GM23338 (cell line): ENCODE measurements around the gene NTN4. TPM values are rescaled to one million over a fixed set of nuclear protein-coding genes. Genes with fewer than 3 reads are reported as not detected.

Experiments
- ATAC-seq: fragments of 200-7000 bp; cut with Tn5 transposase; 3 replicates; pipeline ENCODE4 v1.9.1; 2020
- DNase-seq: peaks from one replicate; pipeline ENCODE4 v3.0.0-alpha.2; 2015; ENCODE audit warnings: low spot score
- H2AFZ ChIP-seq: fragments of 200-600 bp; sonication (generic); 2 replicates; pipeline ENCODE4 v1.8.0; 2016; ENCODE audit warnings: antibody characterized with exemption, mild to moderate bottlenecking, moderate library complexity
- H3F3A ChIP-seq: fragments of 200-600 bp; sonication (generic); replicated peaks from 2 replicates; pipeline ENCODE4 v1.8.0; 2017; ENCODE audit warnings: antibody characterized with exemption, mixed run types, low read depth
- H3K27ac ChIP-seq: fragments of 200-600 bp; sonication (generic); 2 replicates; pipeline ENCODE4 v1.6.1; 2016; ENCODE audit warnings: low read depth
- H3K27me3 ChIP-seq: fragments of 200-600 bp; sonication (generic); 2 replicates; pipeline ENCODE4 v1.8.0; 2016; ENCODE audit warnings: mild to moderate bottlenecking, mixed run types, moderate library complexity; ENCODE audit not compliant: insufficient read depth
- H3K36me3 ChIP-seq: fragments of 200-600 bp; sonication (generic); 2 replicates; pipeline ENCODE4 v1.8.0; 2016; ENCODE audit warnings: mild to moderate bottlenecking; ENCODE audit not compliant: insufficient read depth
- H3K4me1 ChIP-seq: fragments of 200-600 bp; sonication (generic); 2 replicates; pipeline ENCODE4 v1.8.0; 2016; ENCODE audit warnings: mild to moderate bottlenecking, moderate library complexity; ENCODE audit not compliant: insufficient read depth
- H3K4me2 ChIP-seq: fragments of 200-600 bp; sonication (generic); 2 replicates; pipeline ENCODE4 v1.7.1; 2017; ENCODE audit warnings: mixed run types
- H3K4me3 ChIP-seq: fragments of 200-600 bp; sonication (generic); 2 replicates; pipeline ENCODE4 v1.6.1; 2016; ENCODE audit warnings: mixed run types
- H3K79me2 ChIP-seq: fragments of 200-600 bp; sonication (generic); replicated peaks from 2 replicates; pipeline ENCODE4 v1.8.0; 2017; ENCODE audit warnings: mild to moderate bottlenecking; ENCODE audit not compliant: insufficient read depth
- H3K9me2 ChIP-seq: fragments of 200-600 bp; sonication (generic); 2 replicates; pipeline ENCODE4 v1.8.0; 2017; ENCODE audit not compliant: insufficient read depth
- H4K20me1 ChIP-seq: fragments of 200-600 bp; sonication (generic); replicated peaks from 2 replicates; pipeline ENCODE4 v1.8.0; 2017; ENCODE audit warnings: mild to moderate bottlenecking; ENCODE audit not compliant: insufficient read depth
- H3K27ac Mint-ChIP-seq: 2 replicates; pipeline ENCODE4 v1.8.0; 2020; ENCODE audit warnings: inconsistent platforms, mild to moderate bottlenecking, moderate library complexity, mixed read lengths
- H3K27me3 Mint-ChIP-seq: 3 replicates; pipeline ENCODE4 v1.8.0; 2022; ENCODE audit warnings: low read depth, mild to moderate bottlenecking, moderate library complexity, mixed read lengths, inconsistent platforms; ENCODE audit not compliant: insufficient read depth, poor library complexity
- H3K36me3 Mint-ChIP-seq: 3 replicates; pipeline ENCODE4 v1.8.0; 2021; ENCODE audit warnings: low read depth, mild to moderate bottlenecking, inconsistent platforms, moderate library complexity, mixed read lengths
- H3K4me1 Mint-ChIP-seq: 3 replicates; pipeline ENCODE4 v1.8.0; 2020; ENCODE audit warnings: mild to moderate bottlenecking, inconsistent platforms, mixed read lengths
- H3K4me3 Mint-ChIP-seq: 3 replicates; pipeline ENCODE4 v1.8.0; 2021; ENCODE audit warnings: moderate library complexity, mild to moderate bottlenecking, inconsistent platforms, mixed read lengths
- H3K9me3 Mint-ChIP-seq: 3 replicates; pipeline ENCODE4 v1.8.0; 2020; ENCODE audit warnings: moderate library complexity, mild to moderate bottlenecking, inconsistent platforms, mixed read lengths
- CREB1 ChIP-seq: fragments of 250-450 bp; sonication (Bioruptor Pico); IDR thresholded peaks from 2 replicates; pipeline ENCODE4 v1.5.0; 2020; ENCODE audit warnings: low read depth, mild to moderate bottlenecking, moderate library complexity
- EZH2 ChIP-seq: fragments of 200-600 bp; sonication (generic); IDR thresholded peaks from one replicate; pipeline ENCODE4 v1.8.0; 2017; ENCODE audit warnings: antibody characterized with exemption, mild to moderate bottlenecking, low read depth; ENCODE audit not compliant: unreplicated experiment
- EZH2phosphoT487 ChIP-seq: fragments of 200-600 bp; sonication (generic); IDR thresholded peaks from one replicate; pipeline ENCODE4 v1.8.1; 2018; ENCODE audit warnings: antibody characterized with exemption; ENCODE audit not compliant: unreplicated experiment
- JUNB ChIP-seq: IDR thresholded peaks from one replicate; pipeline ENCODE4 v1.6.1; 2016; ENCODE audit warnings: antibody characterized with exemption; ENCODE audit not compliant: unreplicated experiment
- NANOG ChIP-seq: IDR thresholded peaks from 2 replicates; pipeline ENCODE4 v1.6.1; 2016; ENCODE audit warnings: antibody characterized with exemption, borderline replicate concordance
- POLR2AphosphoS5 ChIP-seq: IDR thresholded peaks from 2 replicates; pipeline ENCODE4 v1.6.1; 2016; ENCODE audit warnings: antibody characterized with exemption, low read depth
- STAT1 ChIP-seq: IDR thresholded peaks from one replicate; pipeline ENCODE4 v1.6.1; 2016; ENCODE audit warnings: antibody characterized with exemption; ENCODE audit not compliant: unreplicated experiment
- ZNF114 ChIP-seq: fragments of 250-450 bp; sonication (Bioruptor Pico); IDR thresholded peaks from 2 replicates; pipeline ENCODE4 v1.5.0; 2020; ENCODE audit warnings: mild to moderate bottlenecking, moderate library complexity
- ZNF331 ChIP-seq: fragments of 250-450 bp; sonication (Bioruptor Pico); IDR thresholded peaks from 2 replicates; pipeline ENCODE4 v1.5.0; 2020; ENCODE audit warnings: low read depth, mild to moderate bottlenecking, moderate library complexity
- polyA plus RNA-seq: library from polyadenylated mRNA; unstranded; fragments of >200 nt; fragmentation: Nextera tagmentation; extraction: Ambion mirVana; gene quantifications from 2 replicates; pipeline ENCODE4 v1.2.1, GENCODE V29; 2016
- total RNA-seq: library from RNA; depleted of rRNA; stranded (reverse); fragments of >200 nt; shearing (Covaris generic); gene quantifications from 2 replicates; pipeline ENCODE4 v1.2.3, GENCODE V29; 2014
- TF ChIP-seq, protein P1 (sequence below): IDR thresholded peaks from one replicate; pipeline ENCODE4 v1.6.1; 2018; ENCODE audit warnings: antibody characterized with exemption; ENCODE audit not compliant: unreplicated experiment
- TF ChIP-seq, protein P2 (sequence below), 2 experiments: fragments of 200-600 bp in 1 of 2; sonication (generic) in 1 of 2; conservative IDR thresholded peaks; 2 replicates each; pipeline versions ENCODE4 v1.5.1 to v1.6.1; 2016 to 2017; ENCODE audit warnings: antibody characterized with exemption in 2 of 2, low read depth in 2 of 2, mild to moderate bottlenecking in 2 of 2, moderate library complexity in 1 of 2
- TF ChIP-seq, protein P3 (sequence below): IDR thresholded peaks from 2 replicates; pipeline ENCODE4 v1.6.1; 2016; ENCODE audit warnings: antibody characterized with exemption
- TF ChIP-seq, protein P4 (sequence below): fragments of 250-450 bp; sonication (Bioruptor Pico); IDR thresholded peaks from 2 replicates; pipeline ENCODE4 v1.5.0; 2020; ENCODE audit warnings: mild to moderate bottlenecking, moderate library complexity

Gene NTN4
- total and polyA plus RNA-seq, 2 experiments from 2014 or later, result 1.5 to 3.8 TPM

DNA sequence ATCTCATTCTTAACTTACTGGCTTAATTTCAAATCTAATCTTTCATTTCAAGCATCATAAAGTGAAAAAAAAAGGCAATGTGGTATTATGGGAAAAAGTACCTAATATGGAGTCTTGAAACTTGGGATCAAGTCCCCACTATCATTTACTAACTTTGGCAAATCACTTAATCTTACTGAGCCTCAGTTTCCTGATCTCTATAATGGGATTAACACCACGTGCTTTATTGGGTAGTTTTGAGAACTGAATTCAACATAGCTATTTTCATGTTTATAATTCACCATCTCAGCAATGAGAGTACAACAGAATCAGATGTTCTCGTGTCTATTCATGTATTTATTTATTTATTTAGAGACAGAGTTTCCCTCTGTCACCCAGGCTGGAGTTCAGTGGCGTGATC is 78.3 kb downstream of the NTN4 start:
- H3K9me3 Mint-ChIP-seq, result no peaks in the 10 kb centered on the region
- peaks cover 16% of the 10 kb centered on the region for H3K4me1 Mint-ChIP-seq
- Histone ChIP-seq H3K27me3 (no peaks in the 10 kb centered on the region), H3K79me2 (no peaks in the 10 kb centered on the region), H2AFZ (no peak overlapping the region), H4K20me1 (no peaks in the 10 kb centered on the region), H3K4me3 (no peak overlapping the region), H3F3A (no peaks in the 10 kb centered on the region), H3K27ac (peak overlapping the region; percentile 53), H3K4me2 (no peak overlapping the region), H3K4me1 (peaks cover 7% of the 10 kb centered on the region; the same call in 1 of the 2 replicates), H3K9me2 (no peaks in the 10 kb centered on the region), H3K36me3 (no peaks in the 10 kb centered on the region)
- no peak overlapping the region for H3K4me3 Mint-ChIP-seq
- ATAC-seq (no peak), DNase-seq (no peak)
- TF ChIP-seq, protein P1, sequence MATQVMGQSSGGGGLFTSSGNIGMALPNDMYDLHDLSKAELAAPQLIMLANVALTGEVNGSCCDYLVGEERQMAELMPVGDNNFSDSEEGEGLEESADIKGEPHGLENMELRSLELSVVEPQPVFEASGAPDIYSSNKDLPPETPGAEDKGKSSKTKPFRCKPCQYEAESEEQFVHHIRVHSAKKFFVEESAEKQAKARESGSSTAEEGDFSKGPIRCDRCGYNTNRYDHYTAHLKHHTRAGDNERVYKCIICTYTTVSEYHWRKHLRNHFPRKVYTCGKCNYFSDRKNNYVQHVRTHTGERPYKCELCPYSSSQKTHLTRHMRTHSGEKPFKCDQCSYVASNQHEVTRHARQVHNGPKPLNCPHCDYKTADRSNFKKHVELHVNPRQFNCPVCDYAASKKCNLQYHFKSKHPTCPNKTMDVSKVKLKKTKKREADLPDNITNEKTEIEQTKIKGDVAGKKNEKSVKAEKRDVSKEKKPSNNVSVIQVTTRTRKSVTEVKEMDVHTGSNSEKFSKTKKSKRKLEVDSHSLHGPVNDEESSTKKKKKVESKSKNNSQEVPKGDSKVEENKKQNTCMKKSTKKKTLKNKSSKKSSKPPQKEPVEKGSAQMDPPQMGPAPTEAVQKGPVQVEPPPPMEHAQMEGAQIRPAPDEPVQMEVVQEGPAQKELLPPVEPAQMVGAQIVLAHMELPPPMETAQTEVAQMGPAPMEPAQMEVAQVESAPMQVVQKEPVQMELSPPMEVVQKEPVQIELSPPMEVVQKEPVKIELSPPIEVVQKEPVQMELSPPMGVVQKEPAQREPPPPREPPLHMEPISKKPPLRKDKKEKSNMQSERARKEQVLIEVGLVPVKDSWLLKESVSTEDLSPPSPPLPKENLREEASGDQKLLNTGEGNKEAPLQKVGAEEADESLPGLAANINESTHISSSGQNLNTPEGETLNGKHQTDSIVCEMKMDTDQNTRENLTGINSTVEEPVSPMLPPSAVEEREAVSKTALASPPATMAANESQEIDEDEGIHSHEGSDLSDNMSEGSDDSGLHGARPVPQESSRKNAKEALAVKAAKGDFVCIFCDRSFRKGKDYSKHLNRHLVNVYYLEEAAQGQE, result no peak
- TF ChIP-seq STAT1, result no peak
- TF ChIP-seq, protein P2, sequence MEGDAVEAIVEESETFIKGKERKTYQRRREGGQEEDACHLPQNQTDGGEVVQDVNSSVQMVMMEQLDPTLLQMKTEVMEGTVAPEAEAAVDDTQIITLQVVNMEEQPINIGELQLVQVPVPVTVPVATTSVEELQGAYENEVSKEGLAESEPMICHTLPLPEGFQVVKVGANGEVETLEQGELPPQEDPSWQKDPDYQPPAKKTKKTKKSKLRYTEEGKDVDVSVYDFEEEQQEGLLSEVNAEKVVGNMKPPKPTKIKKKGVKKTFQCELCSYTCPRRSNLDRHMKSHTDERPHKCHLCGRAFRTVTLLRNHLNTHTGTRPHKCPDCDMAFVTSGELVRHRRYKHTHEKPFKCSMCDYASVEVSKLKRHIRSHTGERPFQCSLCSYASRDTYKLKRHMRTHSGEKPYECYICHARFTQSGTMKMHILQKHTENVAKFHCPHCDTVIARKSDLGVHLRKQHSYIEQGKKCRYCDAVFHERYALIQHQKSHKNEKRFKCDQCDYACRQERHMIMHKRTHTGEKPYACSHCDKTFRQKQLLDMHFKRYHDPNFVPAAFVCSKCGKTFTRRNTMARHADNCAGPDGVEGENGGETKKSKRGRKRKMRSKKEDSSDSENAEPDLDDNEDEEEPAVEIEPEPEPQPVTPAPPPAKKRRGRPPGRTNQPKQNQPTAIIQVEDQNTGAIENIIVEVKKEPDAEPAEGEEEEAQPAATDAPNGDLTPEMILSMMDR (conservative IDR thresholded peaks at IDR 0.05; ENCODE audit: low read depth in 2 of 2), result no peak
- TF ChIP-seq ZNF114 (CRISPR knock-in tag), result no peak
- TF ChIP-seq, protein P3, sequence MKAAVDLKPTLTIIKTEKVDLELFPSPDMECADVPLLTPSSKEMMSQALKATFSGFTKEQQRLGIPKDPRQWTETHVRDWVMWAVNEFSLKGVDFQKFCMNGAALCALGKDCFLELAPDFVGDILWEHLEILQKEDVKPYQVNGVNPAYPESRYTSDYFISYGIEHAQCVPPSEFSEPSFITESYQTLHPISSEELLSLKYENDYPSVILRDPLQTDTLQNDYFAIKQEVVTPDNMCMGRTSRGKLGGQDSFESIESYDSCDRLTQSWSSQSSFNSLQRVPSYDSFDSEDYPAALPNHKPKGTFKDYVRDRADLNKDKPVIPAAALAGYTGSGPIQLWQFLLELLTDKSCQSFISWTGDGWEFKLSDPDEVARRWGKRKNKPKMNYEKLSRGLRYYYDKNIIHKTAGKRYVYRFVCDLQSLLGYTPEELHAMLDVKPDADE, result no peak
- no peak for TF ChIP-seq EZH2phosphoT487
- no peak for TF ChIP-seq NANOG
- no peak for TF ChIP-seq POLR2AphosphoS5
- no peak for TF ChIP-seq JUNB
- no peak for TF ChIP-seq CREB1 (CRISPR knock-in tag)
- TF ChIP-seq, protein P4, sequence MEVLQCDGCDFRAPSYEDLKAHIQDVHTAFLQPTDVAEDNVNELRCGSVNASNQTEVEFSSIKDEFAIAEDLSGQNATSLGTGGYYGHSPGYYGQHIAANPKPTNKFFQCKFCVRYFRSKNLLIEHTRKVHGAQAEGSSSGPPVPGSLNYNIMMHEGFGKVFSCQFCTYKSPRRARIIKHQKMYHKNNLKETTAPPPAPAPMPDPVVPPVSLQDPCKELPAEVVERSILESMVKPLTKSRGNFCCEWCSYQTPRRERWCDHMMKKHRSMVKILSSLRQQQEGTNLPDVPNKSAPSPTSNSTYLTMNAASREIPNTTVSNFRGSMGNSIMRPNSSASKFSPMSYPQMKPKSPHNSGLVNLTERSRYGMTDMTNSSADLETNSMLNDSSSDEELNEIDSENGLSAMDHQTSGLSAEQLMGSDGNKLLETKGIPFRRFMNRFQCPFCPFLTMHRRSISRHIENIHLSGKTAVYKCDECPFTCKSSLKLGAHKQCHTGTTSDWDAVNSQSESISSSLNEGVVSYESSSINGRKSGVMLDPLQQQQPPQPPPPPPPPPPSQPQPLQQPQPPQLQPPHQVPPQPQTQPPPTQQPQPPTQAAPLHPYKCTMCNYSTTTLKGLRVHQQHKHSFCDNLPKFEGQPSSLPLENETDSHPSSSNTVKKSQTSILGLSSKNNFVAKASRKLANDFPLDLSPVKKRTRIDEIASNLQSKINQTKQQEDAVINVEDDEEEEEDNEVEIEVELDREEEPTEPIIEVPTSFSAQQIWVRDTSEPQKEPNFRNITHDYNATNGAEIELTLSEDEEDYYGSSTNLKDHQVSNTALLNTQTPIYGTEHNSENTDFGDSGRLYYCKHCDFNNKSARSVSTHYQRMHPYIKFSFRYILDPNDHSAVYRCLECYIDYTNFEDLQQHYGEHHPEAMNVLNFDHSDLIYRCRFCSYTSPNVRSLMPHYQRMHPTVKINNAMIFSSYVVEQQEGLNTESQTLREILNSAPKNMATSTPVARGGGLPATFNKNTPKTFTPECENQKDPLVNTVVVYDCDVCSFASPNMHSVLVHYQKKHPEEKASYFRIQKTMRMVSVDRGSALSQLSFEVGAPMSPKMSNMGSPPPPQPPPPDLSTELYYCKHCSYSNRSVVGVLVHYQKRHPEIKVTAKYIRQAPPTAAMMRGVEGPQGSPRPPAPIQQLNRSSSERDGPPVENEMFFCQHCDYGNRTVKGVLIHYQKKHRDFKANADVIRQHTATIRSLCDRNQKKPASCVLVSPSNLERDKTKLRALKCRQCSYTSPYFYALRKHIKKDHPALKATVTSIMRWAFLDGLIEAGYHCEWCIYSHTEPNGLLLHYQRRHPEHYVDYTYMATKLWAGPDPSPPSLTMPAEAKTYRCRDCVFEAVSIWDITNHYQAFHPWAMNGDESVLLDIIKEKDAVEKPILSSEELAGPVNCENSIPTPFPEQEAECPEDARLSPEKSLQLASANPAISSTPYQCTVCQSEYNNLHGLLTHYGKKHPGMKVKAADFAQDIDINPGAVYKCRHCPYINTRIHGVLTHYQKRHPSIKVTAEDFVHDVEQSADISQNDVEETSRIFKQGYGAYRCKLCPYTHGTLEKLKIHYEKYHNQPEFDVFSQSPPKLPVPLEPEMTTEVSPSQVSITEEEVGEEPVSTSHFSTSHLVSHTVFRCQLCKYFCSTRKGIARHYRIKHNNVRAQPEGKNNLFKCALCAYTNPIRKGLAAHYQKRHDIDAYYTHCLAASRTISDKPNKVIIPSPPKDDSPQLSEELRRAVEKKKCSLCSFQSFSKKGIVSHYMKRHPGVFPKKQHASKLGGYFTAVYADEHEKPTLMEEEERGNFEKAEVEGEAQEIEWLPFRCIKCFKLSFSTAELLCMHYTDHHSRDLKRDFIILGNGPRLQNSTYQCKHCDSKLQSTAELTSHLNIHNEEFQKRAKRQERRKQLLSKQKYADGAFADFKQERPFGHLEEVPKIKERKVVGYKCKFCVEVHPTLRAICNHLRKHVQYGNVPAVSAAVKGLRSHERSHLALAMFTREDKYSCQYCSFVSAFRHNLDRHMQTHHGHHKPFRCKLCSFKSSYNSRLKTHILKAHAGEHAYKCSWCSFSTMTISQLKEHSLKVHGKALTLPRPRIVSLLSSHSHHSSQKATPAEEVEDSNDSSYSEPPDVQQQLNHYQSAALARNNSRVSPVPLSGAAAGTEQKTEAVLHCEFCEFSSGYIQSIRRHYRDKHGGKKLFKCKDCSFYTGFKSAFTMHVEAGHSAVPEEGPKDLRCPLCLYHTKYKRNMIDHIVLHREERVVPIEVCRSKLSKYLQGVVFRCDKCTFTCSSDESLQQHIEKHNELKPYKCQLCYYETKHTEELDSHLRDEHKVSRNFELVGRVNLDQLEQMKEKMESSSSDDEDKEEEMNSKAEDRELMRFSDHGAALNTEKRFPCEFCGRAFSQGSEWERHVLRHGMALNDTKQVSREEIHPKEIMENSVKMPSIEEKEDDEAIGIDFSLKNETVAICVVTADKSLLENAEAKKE (CRISPR knock-in tag), result no peak
- TF ChIP-seq ZNF331 (CRISPR knock-in tag), result no peak
- TF ChIP-seq EZH2, result no peak
- H3K36me3 Mint-ChIP-seq, result no peaks in the 10 kb centered on the region; the same call in 2 of the 3 replicates
- no peak overlapping the region for H3K27ac Mint-ChIP-seq
- H3K27me3 Mint-ChIP-seq, result peaks cover 4% of the 10 kb centered on the region
